Esophagus squamous epithelium (tissue), 5 donors: Measurements from ENCODE around the gene RARS1. TPM values are rescaled to one million over a fixed set of nuclear protein-coding genes. Genes with fewer than 3 reads are reported as not detected.

ENCODE experiments used
- DNase-seq: peaks from one replicate; lab custom pipeline; 2025; lab: John Stamatoyannopoulos, UW
- H3K27ac ChIP-seq, 4 donors: fragments of 200-600 bp; sonication (generic); one replicate each; pipeline ENCODE4 v1.5.1; 2016 to 2019; ENCODE audit warnings: mild to moderate bottlenecking in 1 of 4
- H3K27me3 ChIP-seq, 4 donors: fragments of 200-600 bp; sonication (generic); 1 replicate in 3 of 4; 2 replicates in 1 of 4; pipeline versions ENCODE4 v1.5.1 to v1.6.0; 2017 to 2021; ENCODE audit warnings: antibody characterized with exemption in 1 of 4
- H3K36me3 ChIP-seq, 3 donors: fragments of 200-600 bp; sonication (generic); one replicate each; pipeline ENCODE4 v1.5.1; 2016 to 2019
- H3K4me1 ChIP-seq, 3 donors: fragments of 200-600 bp; sonication (generic); one replicate each; pipeline ENCODE4 v1.5.1; 2017 to 2019
- H3K4me3 ChIP-seq, 4 donors: fragments of 200-600 bp; sonication (generic); 1 replicate in 3 of 4; 2 replicates in 1 of 4; pipeline ENCODE4 v1.5.1; 2016 to 2019; ENCODE audit warnings: mild to moderate bottlenecking in 2 of 4, moderate library complexity in 1 of 4
- H3K9me3 ChIP-seq, 3 donors: fragments of 200-600 bp; sonication (generic); one replicate each; pipeline ENCODE4 v1.5.1; 2016 to 2019
- CTCF ChIP-seq, 6 experiments: fragments of 450-650 bp in 4 of 6; fragments of 200-600 bp in 2 of 6; sonication (generic) in 2 of 6; IDR thresholded peaks; one replicate each; pipeline ENCODE4 v1.5.1; 2016 to 2019; ENCODE audit warnings: antibody characterized with exemption in 6 of 6, mild to moderate bottlenecking in 4 of 6, moderate library complexity in 4 of 6
- POLR2A ChIP-seq, 4 donors: fragments of 450-650 bp; IDR thresholded peaks; one replicate each; pipeline ENCODE4 v1.6.1; 2017; ENCODE audit warnings: antibody characterized with exemption in 4 of 4, mild to moderate bottlenecking in 4 of 4, moderate library complexity in 3 of 4
- WGBS, 2 donors: methylation state at CpG; one replicate each; pipeline ENCODE4 v1.1.5; 2018; 5-methylcytosine and 5-hydroxymethylcytosine counted together
- intact Hi-C: fragments of 100-400 bp; cut with DNase I; formaldehyde crosslinking; loops from one replicate; pipeline ENCODE4 v1.15.0; 2022
- total RNA-seq, 4 donors: library from RNA; depleted of rRNA; stranded (reverse); fragments of >200 nt; gene quantifications; one replicate each; pipeline ENCODE4 v1.1.0, GENCODE V29; 2016
- donor health status: DM: yes; HTN: yes; CAD: no.

RARS1 gene
- total RNA-seq, 4 donors from 2014 or later = 56.6 to 124 (median 85.8) TPM

- WGBS, 2 donors = 88 to 89% methylated on average over 10 of the region's 10 CpGs
These were observed 39.2 kb upstream of the RARS1 start for GRCh38 chr5:168446983-168447619.

GRCh38 chr5:168447808-168448207 is 38.5 kb upstream of the RARS1 start:
- Histone ChIP-seq H3K36me3 (peaks cover 0 to 24% (median 0%) of the 10 kb centered on the region in 3 donors), H3K4me3 (no peak overlapping the region), H3K27ac (no peak overlapping the region), H3K9me3 (no peaks in the 10 kb centered on the region), H3K27me3 (no peaks in the 10 kb centered on the region), H3K4me1 (peaks cover 0 to 21% (median 3%) of the 10 kb centered on the region in 3 donors)
- intact Hi-C loops = no loop called here
- 70 to 73% methylated on average over 4 of the region's 4 CpGs for WGBS, 2 donors
- DNase-seq = no peak
- TF ChIP-seq POLR2A (IDR thresholded peaks at IDR 0.05) (no peak), CTCF (IDR thresholded peaks at IDR 0.05) (no peak)

More at GRCh38 chr5:168446983-168447619, 39.2 kb upstream of the RARS1 start:
- no peaks in the 10 kb centered on the region for H3K27me3 ChIP-seq
- DNase-seq = no peak
- H3K36me3 ChIP-seq = peaks cover 0 to 25% (median 0%) of the 10 kb centered on the region in 3 donors
- no peak overlapping the region for H3K4me3 ChIP-seq
- peaks cover 0 to 15% (median 3%) of the 10 kb centered on the region in 3 donors for H3K4me1 ChIP-seq
- intact Hi-C loops = no loop called here
- no peak overlapping the region for H3K27ac ChIP-seq
- no peak for TF ChIP-seq CTCF (IDR thresholded peaks at IDR 0.05)
- no peak for TF ChIP-seq POLR2A (IDR thresholded peaks at IDR 0.05)
- no peaks in the 10 kb centered on the region for H3K9me3 ChIP-seq

DNA sequence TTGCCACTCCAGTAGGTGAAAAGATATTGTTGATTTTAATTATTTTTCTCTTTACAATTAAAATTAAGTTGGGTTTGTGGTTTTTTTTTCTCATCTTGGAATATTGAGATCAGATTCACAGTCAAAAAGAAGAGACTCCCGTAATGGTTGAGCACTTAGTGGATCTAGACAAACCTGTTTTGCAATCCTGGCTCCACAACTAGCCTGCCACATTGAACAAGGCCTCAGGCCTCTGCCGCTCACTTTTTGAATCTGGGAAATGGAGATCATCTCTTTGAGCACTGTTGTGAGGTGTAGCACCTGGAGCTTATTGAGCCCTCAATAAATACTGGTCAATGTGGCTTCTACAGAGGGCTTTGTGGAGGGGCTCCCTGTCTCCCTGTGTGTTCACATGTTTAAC is 37.1 kb upstream of the RARS1 start:
- TF ChIP-seq POLR2A (IDR thresholded peaks at IDR 0.05) = no peak
- no peak for TF ChIP-seq CTCF (IDR thresholded peaks at IDR 0.05)
- DNase-seq = no peak
- WGBS, 2 donors = 35 to 48% methylated on average over 2 of the region's 2 CpGs
- H3K27me3 ChIP-seq = no peaks in the 10 kb centered on the region
- H3K9me3 ChIP-seq = no peaks in the 10 kb centered on the region
- H3K4me3 ChIP-seq = no peak overlapping the region
- peak overlapping the region in 1 of 4 donors; percentile 55 for H3K27ac ChIP-seq
- peaks cover 0 to 21% (median 3%) of the 10 kb centered on the region in 3 donors for H3K4me1 ChIP-seq
- peaks cover 0 to 12% (median 0%) of the 10 kb centered on the region in 3 donors for H3K36me3 ChIP-seq
- intact Hi-C loops = no loop called here

- Histone ChIP-seq H3K4me1 (peaks cover 0 to 31% (median 3%) of the 10 kb centered on the region in 3 donors), H3K4me3 (no peak overlapping the region), H3K36me3 (peaks cover 0 to 7% (median 0%) of the 10 kb centered on the region in 3 donors), H3K27me3 (no peaks in the 10 kb centered on the region), H3K27ac (peak overlapping the region in 1 of 4 donors; percentile 34), H3K9me3 (no peaks in the 10 kb centered on the region)
- 78 to 93% methylated on average over 3 of the region's 3 CpGs for whole genome bisulfite sequencing, 2 donors
- intact Hi-C loops = no loop called here
- no peak for DNase-seq
- TF ChIP-seq CTCF (IDR thresholded peaks at IDR 0.05) = no peak
- no peak for TF ChIP-seq POLR2A (IDR thresholded peaks at IDR 0.05)
These were observed 34.7 kb upstream of the RARS1 start for GRCh38 chr5:168451565-168451964.

DNA sequence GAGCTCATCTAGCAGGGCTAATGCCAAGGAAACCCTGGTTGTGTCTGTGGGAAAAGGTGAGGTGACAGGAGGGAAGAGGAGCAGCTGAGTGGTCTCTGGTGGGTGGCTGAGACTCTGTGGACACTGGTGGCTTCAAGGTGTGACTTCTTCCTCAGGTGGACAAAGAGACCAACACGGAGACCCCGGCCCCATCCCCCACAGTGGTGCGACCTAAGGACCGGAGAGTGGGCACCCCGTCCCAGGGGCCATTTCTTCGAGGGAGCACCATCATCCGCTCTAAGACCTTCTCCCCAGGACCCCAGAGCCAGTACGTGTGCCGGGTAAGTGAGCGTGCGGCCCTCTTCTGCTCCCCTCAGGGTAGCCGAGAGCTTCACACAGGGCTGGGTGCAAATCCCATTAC is 31.1 kb upstream of the RARS1 start:
- WGBS, 2 donors = 91 to 96% methylated on average over 7 to 10 of the region's 12 CpGs
- no peak for TF ChIP-seq CTCF (IDR thresholded peaks at IDR 0.05)
- TF ChIP-seq POLR2A (IDR thresholded peaks at IDR 0.05) = no peak

More for the DNA sequence above, 31.1 kb upstream of the RARS1 start:
- no peaks in the 10 kb centered on the region for H3K27me3 ChIP-seq
- H3K4me1 ChIP-seq = peaks cover 0 to 18% (median 0%) of the 10 kb centered on the region in 3 donors
- H3K27ac ChIP-seq = no peak overlapping the region
- no peak for DNase-seq
- H3K36me3 ChIP-seq = peaks cover 0 to 39% (median 0%) of the 10 kb centered on the region in 3 donors
- H3K9me3 ChIP-seq = no peaks in the 10 kb centered on the region
- no peak overlapping the region for H3K4me3 ChIP-seq
- intact Hi-C loops = no loop called here
